GM21423 (cell line): ENCODE results near the gene PTPRT.

Source experiments
- ATAC-seq: cut with Tn5 transposase; IDR thresholded peaks from one replicate; pipeline ENCODE4 v1.9.1; 2021; ENCODE audit warnings: mild to moderate bottlenecking, moderate library complexity; ENCODE audit not compliant: unreplicated experiment

PTPRT gene

DNA sequence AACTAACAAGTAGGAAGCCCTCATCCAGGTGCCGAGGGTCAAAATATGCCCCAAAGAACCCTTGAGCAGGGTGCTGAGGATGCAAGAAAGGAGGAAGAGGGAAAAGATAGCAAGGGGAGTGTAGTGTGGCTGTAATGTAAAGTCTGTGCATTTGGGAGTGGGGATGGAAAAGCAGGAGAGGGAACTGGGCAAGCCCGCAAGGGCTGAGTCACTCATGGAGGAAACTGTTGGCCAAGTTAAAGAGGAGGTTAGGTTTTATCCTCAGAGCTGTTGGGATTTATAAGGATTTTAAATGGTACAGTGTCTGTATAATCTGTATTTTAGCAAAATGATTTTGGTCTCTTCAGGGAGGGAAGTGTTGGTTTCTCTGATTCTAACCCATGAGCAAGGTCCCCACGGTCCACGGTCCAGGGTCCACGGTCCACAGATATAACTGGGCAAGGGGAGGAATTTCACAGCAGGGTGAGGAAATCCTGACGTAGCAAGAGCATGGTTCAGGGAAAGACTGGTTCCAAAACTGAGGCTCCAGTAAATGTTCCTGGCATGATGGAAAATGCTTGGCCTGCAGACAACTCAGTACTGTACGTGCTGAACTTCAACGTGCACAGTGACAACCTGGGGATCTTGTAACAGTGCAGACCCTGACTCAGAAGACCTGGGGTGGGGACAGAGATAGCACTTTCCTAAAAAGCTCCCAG, 759.8 kb downstream of the PTPRT start:
- no peak for ATAC-seq

DNA sequence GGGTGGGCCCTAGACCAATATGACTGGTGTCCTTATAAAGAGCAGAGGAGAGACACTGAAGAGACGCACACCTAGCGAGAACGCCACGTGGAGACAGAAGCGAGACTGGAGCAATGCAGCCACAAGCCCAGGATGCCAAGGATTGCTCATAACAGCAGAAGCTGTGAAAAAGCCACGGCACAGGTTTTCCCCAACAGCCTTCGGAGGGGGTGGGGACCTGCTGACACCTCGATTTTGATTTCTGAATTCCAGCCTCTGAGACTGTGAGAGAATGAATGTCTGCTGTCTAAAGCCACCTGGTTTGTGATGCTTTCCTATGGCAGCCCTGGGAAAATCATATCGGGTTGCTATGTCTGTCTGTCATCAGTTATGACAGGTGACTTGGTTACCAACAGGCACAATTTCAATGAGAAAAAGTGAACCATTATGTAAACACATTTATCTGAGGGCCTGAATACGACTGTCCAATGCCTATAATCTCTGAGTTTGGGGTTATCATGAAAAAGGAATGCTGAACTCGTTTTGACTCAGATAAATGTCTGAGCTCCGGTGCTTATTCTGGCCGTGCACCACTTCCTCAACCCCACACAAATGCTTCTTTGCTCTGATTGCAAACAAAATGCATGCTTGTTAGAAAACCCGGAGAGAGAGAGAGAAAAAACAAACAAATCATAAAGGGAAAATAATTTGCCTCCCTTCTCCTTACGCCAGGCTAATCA, 769.7 kb downstream of the PTPRT start:
- no peak for ATAC-seq

DNA sequence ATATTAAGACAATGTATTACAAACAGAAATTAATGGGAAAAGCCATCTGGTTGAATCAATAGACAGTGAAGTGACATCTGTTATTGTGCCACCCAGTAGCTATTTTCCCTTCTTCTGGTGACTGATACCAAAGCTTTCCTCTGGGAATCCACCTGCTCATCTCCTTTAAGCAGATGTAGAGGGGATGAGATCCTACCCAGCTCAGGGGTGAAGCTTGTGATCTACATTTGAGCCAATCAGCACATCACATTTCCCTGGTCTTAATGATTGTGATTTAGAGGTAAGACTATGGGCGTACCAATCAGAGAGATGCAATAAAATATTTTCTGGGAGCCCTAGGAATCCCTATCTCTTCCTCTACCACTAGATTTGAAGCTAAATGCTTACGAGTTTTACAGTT, 782.9 kb downstream of the PTPRT start:
- ATAC-seq = no peak

DNA sequence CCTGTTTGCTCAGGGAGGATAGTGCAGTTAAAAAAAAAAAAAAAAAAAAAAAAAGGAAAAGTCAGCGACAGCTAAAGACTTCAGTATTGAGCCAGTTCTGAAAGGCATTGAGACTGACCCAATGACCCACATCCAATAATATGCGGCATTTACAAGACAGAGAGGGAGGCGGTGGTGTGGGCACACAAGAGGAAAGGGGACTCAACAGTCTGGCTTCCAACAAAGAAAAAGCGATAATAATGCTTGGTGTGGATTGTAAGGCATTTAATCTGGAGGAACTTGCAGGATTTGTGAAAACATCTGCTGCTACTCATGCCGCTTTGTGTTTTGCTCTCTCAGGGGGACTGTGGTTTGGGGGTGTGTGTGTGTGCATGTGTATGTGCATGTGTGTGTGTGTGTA, 787.3 kb downstream of the PTPRT start:
- no peak for ATAC-seq

DNA sequence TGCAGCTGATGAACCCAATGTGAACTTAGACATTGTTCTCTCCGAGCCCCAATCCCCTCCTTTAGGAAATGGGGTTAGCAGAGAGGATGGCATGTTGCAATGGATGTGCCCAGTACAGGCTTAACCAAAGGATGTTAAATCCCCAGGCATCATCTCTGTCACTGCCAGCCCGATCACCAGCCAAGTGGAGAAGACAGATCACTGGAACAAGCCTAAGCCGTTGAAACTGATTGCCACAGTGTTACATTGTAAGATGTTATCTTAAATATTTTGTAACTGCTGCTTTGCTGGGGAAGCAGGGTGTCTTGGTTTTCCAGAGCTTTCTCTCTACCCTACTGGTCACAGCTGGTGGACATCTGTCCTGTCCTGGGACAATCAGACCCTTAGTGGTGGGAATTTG, 788.1 kb downstream of the PTPRT start:
- no peak for ATAC-seq

DNA sequence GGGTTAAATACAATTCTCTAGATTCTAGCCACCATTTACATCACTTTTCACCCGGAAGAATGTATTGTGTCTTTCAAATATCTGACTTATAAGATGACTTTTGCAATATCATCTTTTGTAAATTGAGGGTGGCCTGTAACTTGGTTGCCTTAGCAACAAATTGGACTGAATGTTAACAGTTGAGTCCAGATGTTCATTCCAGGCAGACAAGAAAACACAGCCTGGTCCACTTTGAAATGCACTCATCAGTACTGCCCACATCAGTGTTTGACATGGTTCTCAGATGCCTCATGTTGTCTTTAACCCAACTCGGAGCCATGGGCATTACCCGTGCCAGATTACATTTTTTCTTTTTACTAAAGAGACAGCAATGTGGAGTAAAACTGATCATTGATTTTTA, 789.9 kb downstream of the PTPRT start:
- no peak for ATAC-seq

DNA sequence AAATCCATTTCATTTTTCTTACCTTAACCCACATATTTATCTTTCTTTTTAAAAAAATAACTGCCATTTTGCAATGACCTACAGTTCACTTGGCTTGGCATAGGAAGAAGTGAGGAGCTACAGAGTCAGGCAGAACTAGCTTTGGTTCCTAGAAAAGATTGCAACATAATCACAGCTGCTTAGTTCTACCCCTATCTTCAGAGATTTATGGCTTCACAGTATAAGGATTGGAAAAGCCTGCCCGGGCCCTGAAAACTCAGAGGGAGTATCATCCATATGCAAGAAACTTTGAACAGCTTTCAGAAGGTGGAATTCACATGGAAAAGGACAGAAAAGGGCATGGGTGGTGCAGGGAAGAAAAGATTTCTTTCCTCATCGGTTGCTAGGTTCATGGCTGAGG, 797.3 kb downstream of the PTPRT start:
- ATAC-seq = no peak

DNA sequence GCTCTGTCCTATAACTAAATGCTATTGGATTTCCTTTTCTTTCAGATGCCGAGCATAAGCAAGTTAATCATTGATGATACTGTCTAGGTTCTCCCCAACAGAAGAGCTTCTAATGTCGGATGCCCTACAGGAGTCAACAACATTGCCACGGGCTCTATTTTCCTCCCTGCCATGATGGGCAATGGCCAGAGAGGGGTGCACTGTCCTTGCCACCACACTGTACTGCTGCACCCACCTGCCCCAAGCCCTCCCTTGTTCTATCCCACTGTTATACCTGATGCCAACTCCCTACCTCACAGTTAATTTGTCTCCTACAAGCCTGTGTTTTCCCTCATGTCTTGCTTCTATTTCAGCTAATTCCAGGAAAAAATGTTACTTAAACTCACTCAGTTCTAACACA, 797.9 kb downstream of the PTPRT start:
- ATAC-seq = no peak

DNA sequence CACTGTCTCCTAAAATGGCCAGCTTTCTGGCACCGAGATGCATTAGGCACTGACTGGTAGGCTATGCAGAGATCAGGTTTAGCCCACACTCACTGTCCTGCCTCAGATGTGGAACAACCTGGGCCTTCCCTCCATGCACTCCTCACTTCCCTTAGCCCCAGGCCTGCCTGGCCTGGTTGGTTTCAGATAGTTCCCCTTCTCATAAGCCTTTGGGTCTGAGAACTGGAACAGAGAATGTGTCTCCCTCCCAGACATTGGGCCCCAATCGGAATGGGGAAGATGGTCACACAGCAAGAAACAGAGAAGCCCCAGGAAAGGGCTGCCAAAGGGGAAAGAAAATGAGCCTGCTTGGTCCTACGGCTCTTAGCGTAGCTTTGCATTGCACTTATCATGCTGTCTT, 809.4 kb downstream of the PTPRT start:
- ATAC-seq = no peak

DNA sequence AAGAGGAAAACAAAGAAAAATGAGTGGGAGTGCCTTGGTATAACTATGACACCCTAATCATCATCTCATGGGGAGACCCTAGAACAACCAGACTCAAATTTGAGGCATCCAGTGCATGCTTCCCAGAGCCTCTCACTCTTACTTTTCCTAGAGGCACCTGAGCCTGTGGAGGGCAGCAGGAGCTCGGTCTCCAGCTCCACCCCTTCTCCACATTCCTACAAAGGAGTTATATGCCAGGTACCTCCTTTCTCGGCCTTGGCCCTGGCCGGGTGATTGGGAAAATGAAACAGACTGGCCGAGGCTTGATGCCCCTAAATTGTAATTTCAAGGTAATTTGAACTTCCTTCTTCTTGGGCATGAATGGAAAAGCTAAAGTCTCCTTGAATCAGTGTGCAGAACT, 810.3 kb downstream of the PTPRT start:
- no peak for ATAC-seq

DNA sequence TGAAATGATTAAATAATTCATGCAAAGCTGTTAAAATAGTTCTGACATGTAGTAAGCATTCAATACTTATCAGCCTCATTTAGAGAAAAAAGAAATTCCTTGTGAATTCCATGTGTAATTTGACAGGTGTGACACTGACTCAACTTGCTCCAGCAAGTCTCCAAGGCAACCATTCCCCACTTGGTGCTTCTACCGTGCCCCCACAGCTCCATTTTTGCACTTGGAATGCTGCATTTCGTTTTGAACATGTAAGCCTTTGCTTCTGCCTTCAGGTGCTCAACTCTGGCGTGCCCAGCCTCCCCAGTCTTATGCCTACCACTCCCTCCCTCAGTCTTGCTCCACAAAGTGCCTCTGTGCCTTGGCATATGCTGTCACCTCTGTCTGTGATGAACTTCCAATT, 810.9 kb downstream of the PTPRT start:
- ATAC-seq = no peak

DNA sequence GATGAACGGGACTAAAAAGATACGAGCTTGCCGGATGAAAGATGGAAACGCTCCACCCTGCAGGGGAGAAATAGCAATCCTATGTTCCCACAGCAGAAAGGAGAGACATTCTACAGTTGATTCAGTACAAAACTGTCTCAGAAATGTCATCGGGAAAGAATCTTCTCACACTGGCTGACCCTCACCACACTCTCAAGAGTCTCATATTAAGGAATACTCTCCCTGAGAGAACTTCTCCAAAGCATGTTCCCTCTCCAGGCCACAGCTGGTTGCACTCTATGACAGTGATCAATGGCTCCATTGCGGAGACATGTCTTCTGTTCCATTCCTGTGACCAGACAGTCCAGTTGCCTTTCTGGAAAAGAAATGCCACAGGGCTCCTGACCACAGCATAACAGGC, 813.6 kb downstream of the PTPRT start:
- ATAC-seq = no peak

DNA sequence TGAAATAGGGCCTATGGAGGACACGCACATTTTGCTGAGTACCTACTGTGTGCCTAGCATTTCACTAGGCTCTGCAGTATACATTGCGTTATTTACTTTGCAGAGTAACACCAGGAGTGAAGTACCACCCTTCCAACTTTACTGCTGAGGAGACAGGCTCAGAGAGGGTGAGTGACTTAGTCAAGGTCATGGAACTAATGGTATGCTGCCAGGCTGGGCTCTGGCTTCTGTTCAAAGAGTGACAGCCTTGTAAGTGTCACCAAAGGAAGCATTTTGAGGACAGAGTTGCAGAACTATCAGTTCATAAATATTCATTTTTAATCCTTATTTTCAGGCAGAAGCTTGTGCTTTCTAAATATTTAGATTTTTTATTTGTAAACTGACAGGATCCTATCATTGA, 816.7 kb downstream of the PTPRT start:
- no peak for ATAC-seq

DNA sequence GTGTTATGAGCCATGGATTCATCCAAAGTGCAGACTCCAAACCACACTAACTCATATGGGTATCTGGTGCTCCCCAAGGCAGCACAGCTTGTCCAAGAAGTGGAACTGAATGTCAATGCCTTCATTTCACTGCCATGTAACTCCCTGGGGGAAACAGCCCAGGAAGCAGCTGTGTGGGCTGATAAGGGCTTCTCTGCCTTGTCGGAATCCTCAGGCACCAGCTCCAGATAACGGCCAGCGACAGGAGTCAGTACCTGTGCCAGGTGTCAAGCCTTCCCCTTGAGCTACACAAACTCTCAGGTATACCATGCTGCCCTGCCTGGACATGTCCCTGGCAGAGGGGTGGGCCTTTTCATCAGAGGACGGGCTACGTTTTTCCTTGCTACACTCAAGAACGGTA, 819.6 kb downstream of the PTPRT start:
- ATAC-seq = no peak

DNA sequence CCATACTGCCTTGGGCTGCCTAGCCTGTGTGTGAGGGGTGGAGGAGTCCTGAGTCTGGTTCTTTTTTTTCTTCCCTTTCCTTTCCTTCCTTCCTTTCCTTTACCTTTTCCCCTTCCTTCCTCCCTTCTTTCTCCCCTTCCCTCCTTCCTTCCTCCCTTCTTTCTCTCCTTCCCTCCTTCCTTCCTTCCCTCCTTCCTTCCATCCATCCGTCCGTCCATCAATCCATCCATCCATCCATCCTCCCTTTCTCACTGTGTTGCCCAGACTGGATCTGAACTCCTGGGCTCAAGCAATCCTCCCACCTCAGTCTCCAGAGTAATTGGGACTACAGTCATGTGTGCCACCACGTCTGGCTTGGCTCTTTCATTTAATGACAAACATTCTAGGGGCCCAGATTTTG, 820.8 kb downstream of the PTPRT start:
- ATAC-seq = no peak

DNA sequence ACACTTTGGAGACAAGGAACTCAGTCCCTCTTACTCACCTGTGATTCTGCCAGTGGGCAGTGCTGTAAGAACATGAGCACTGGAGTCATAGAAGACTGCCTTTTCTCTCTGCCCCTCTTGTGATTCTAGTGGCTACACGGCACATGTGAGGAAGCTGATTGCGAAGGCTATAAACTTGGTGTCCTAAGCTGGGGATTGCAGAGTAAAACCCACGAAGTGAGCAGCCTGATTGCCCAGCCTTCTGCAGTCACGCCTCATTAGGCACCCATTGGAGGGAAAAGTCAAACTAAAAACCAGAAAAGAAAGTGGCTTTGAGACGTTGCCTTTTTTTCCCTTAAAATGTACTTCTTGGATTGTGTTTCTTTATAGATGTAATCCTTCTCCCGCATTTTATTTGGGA, 823.1 kb downstream of the PTPRT start:
- ATAC-seq = no peak

DNA sequence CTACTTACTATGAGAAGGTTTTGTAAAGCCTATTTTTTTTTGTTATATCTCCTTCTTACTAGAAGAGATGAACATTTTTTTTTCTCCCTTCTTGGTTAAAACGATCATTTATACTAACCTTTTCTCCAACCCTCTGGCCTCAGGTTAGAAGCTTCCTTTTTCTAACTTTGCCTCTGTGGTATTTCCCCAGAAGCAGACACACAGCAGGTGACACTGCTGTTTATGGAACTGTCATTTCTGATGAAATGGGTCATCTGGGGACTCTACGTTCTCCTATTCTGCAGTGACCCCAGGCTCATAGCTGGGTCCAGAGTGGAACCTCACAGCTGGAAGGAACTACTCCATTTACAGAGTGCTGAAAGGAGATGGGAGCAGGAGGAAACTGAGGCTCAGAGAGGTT, 825.3 kb downstream of the PTPRT start:
- ATAC-seq = no peak

DNA sequence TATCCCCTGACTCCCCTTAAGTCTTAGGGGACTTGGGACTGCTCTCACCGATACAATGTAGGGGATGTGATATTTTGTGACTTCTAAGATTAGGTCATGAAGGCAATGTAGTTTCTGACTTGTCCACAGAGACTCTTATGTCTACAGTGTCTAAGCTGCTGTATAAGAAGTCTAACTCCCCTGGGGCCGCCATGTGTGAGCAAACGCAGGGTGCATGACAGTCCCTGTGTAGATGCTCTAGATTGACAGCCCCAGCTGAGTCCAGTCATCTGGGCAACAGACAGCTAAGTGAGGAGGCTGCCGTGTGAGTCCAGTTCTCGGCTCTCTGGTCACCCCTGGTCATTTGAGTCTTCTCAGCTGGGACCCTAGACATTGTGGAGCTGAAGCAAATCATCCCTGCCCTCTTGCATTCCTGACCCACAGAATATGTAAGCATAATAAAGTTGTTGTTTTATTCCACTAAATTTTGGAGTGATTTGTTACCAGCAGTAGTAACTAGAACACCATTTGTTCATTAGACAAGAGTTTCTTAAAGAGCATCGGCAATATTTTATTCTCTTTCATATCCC, 828.2 kb downstream of the PTPRT start:
- no peak for ATAC-seq

DNA sequence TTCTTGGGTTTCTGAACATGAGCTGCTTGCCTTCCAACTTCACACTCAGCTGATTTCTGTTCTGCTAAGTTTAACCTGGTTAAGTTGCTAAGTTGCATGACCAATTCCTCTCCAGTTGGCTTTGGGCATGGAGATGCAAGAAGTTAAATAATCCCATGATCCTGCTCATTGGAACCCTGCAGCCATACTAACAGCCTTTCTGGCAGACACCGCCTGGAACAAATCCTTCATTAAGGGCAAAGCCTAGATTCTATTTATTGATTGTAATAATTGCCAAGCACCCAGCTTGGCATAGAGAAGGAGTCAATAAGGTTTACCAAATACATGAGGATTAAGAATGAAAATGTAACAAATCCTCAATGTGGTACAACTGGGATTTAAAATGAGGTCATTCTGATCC, 829.1 kb downstream of the PTPRT start:
- no peak for ATAC-seq

DNA sequence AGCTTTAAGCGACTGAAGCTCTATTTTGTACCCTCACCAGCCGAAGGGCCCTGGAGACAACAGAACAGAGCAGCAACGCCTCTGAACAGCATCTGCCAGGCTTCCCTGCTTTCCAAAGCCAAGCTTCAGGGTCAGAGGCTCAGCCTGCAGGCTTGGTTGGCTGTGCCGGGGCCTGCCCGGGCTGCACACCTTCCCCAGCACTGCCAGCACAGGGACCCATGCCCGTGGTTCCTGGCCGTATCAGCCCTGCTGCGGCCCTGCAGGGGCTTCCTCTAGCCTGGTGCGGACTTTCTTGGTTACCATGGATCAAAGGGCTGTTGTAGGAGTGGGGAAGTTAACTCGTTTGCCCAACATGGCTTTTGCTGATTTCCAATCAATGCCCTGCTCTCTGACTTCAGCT, 830.1 kb downstream of the PTPRT start:
- no peak for ATAC-seq

DNA sequence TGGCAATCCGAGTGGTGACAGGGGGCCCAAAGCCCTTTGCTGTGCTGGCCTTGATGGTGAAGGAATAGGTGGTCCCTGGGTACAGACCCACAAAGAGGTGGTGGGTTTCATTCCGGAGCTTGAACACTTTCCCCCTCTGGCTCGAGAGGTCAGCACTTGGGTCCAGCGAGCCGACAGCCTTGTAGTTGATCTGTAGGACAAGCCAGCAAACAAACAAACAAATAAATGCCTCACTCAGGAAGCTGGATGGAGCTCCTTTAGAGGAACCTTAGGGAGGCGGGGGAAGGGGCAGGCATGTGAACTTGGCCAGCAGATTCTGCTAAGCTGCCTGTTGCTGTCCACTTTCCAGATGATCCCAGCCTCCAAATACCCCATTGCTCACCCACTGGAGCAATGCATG, 837.6 kb downstream of the PTPRT start:
- no peak for ATAC-seq

DNA sequence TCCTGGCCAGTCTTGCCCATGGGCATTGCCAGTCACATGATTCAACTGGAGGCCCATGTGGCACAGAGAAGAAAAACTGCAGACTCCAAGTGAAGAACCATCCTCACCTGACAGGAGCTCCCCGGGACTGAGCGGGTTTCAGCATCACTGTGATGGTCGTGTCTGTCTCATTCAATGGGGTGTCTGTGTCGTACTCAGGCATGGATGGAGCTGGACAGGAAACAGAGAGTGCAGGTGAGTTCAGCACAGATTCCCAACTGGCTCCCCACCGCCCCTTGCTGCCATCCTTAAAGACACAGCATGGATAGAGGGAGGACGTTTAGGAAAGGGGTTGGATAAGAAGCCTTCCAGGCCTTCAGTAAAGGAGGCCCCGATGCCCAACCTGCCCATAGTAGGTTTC, 839.2 kb downstream of the PTPRT start:
- ATAC-seq = no peak
